CD4-positive, alpha-beta T cell treated with Interleukin-15 for 4 hours (primary cell): ENCODE data around the gene PCDHB6.
"Not testable (repeated sequence)": the region's sequence is repeated elsewhere in the genome, so short reads cannot be mapped to it uniquely, and the experiment has no call there.

Experiments used
- DNase-seq: peaks from one replicate; pipeline ENCODE4 v3.0.0-alpha.2; 2020; ENCODE audit warnings: low spot score

The PCDHB6 gene

GRCh38 chr5:141149812-141150211 lies at the start of gene PCDHB6:
Gene PCDHB6 (plus strand): TSS chr5:141150057. CDS start chr5:141150258, 201 bp downstream.
- no peak for DNase-seq

- DNase-seq, result no peak
Measured at GRCh38 chr5:141100243-141100805, 49.5 kb upstream of the PCDHB6 start, which contains the start of gene PCDHB3. Gene PCDHB3 (plus strand): TSS chr5:141100473. CDS start chr5:141100650, 177 bp downstream.

- DNase-seq, result no peak
Measured at GRCh38 chr5:141101059-141101458, 48.8 kb upstream of the PCDHB6 start.

- DNase-seq, result not testable (repeated sequence)
Measured at GRCh38 chr5:141102070-141102469, 47.8 kb upstream of the PCDHB6 start.

- DNase-seq, result not testable (repeated sequence)
Measured at GRCh38 chr5:141102471-141102870, 47.4 kb upstream of the PCDHB6 start.

- no peak for DNase-seq
Measured at GRCh38 chr5:141105350-141105749, 44.5 kb upstream of the PCDHB6 start.

- no peak for DNase-seq
Measured at GRCh38 chr5:141119250-141119649, 30.6 kb upstream of the PCDHB6 start.

- no peak for DNase-seq
Measured at GRCh38 chr5:141121563-141121962, 28.3 kb upstream of the PCDHB6 start, which contains the start of gene PCDHB4. Gene PCDHB4 (plus strand): TSS chr5:141121818. CDS start chr5:141121999, 181 bp downstream.

- no peak for DNase-seq
Measured at GRCh38 chr5:141121985-141122384, 27.9 kb upstream of the PCDHB6 start.

GRCh38 chr5:141123396-141124135 lies 26.3 kb upstream of the PCDHB6 start:
- not testable (repeated sequence) for DNase-seq

- DNase-seq, result no peak
Measured at GRCh38 chr5:141127305-141127704, 22.6 kb upstream of the PCDHB6 start.

GRCh38 chr5:141135030-141135717 lies 14.7 kb upstream of the PCDHB6 start, which contains the start of gene PCDHB5:
Gene PCDHB5 (plus strand): TSS chr5:141135206. CDS start chr5:141135435, 229 bp downstream.
- DNase-seq, result no peak

GRCh38 chr5:141135718-141136266 lies 14.1 kb upstream of the PCDHB6 start:
- no peak for DNase-seq

- not testable (repeated sequence) for DNase-seq
Measured at GRCh38 chr5:141137346-141137745, 12.5 kb upstream of the PCDHB6 start.

GRCh38 chr5:141150224-141150992 lies 551 bp downstream of the PCDHB6 start:
- no peak for DNase-seq

GRCh38 chr5:141150993-141151325 lies 1.1 kb downstream of the PCDHB6 start:
- DNase-seq, result no peak

- not testable (repeated sequence) for DNase-seq
Measured at GRCh38 chr5:141151632-141152031, 1.8 kb downstream of the PCDHB6 start.

GRCh38 chr5:141152096-141152495 lies 2.2 kb downstream of the PCDHB6 start:
- DNase-seq, result not testable (repeated sequence)

GRCh38 chr5:141155540-141156374 lies 5.9 kb downstream of the PCDHB6 start:
- no peak for DNase-seq

GRCh38 chr5:141157356-141157755 lies 7.5 kb downstream of the PCDHB6 start:
- not testable (repeated sequence) for DNase-seq

- DNase-seq, result not testable (repeated sequence)
Measured at GRCh38 chr5:141157901-141158300, 8.0 kb downstream of the PCDHB6 start.
